Liver (tissue), 9 donors: Measurements from ENCODE around the gene PKN2. TPM values are rescaled to one million over a fixed set of nuclear protein-coding genes. Genes with fewer than 3 reads are reported as not detected.

Source experiments
- DNase-seq: peaks from one replicate; pipeline ENCODE4 v3.0.0-alpha.2; 2017; ENCODE audit warnings: low spot score
- H3K27ac ChIP-seq, 2 donors: one replicate each; pipeline ENCODE4 v1.7.0; 2013; ENCODE audit warnings: inconsistent platforms in 2 of 2, low read length in 2 of 2, control low read depth in 1 of 2, low read depth in 1 of 2, mild to moderate bottlenecking in 1 of 2
- H3K27me3 ChIP-seq, 4 donors: one replicate each; pipeline versions ENCODE4 v1.6.1 to v1.7.0; 2013; ENCODE audit warnings: low read length in 3 of 4, inconsistent platforms in 1 of 4, mild to moderate bottlenecking in 1 of 4, moderate library complexity in 1 of 4; ENCODE audit not compliant: control insufficient read depth in 4 of 4, insufficient read depth in 4 of 4
- H3K36me3 ChIP-seq, 4 donors: one replicate each; pipeline versions ENCODE4 v1.6.1 to v1.7.0; 2013; ENCODE audit warnings: low read length in 3 of 4, mild to moderate bottlenecking in 3 of 4, low read depth in 1 of 4, moderate library complexity in 1 of 4; ENCODE audit not compliant: control insufficient read depth in 4 of 4, insufficient read depth in 3 of 4
- H3K4me1 ChIP-seq, 4 donors: one replicate each; pipeline versions ENCODE4 v1.6.1 to v1.7.0; 2013; ENCODE audit warnings: low read length in 3 of 4, mild to moderate bottlenecking in 3 of 4, moderate library complexity in 1 of 4; ENCODE audit not compliant: control insufficient read depth in 4 of 4, insufficient read depth in 4 of 4
- H3K4me3 ChIP-seq, 3 donors: one replicate each; pipeline versions ENCODE4 v1.6.1 to v1.7.0; 2013; ENCODE audit warnings: low read length in 3 of 3, control low read depth in 1 of 3, low read depth in 1 of 3, mild to moderate bottlenecking in 1 of 3
- H3K9ac ChIP-seq, 2 donors: one replicate each; pipeline ENCODE4 v1.7.0; 2013; ENCODE audit warnings: low read length in 2 of 2, mild to moderate bottlenecking in 2 of 2, moderate library complexity in 2 of 2, control low read depth in 1 of 2, low read depth in 1 of 2
- H3K9me3 ChIP-seq, 4 donors: one replicate each; pipeline versions ENCODE4 v1.6.1 to v1.7.0; 2013; ENCODE audit warnings: low read length in 3 of 4; ENCODE audit not compliant: control insufficient read depth in 4 of 4
- EGR1 ChIP-seq, 2 donors: IDR thresholded peaks; 2 replicates each; pipeline ENCODE4 v1.6.1; 2016 to 2018; ENCODE audit warnings: antibody characterized with exemption in 2 of 2, low read depth in 2 of 2
- FOXA1 ChIP-seq: IDR thresholded peaks from 2 replicates; pipeline ENCODE4 v1.6.1; 2016; ENCODE audit warnings: antibody characterized with exemption
- FOXA2 ChIP-seq: IDR thresholded peaks from 2 replicates; pipeline ENCODE4 v1.6.1; 2016; ENCODE audit warnings: antibody characterized with exemption
- GABPA ChIP-seq, 2 donors: IDR thresholded peaks in 1 of 2; conservative IDR thresholded peaks in 1 of 2; 2 replicates each; pipeline ENCODE4 v1.6.1; 2016; ENCODE audit warnings: antibody characterized with exemption in 2 of 2, mild to moderate bottlenecking in 1 of 2, moderate library complexity in 1 of 2
- HNF4A ChIP-seq, 2 donors: conservative IDR thresholded peaks; 2 replicates each; pipeline ENCODE4 v1.6.1; 2016; ENCODE audit warnings: antibody characterized with exemption in 2 of 2, mild to moderate bottlenecking in 2 of 2
- HNF4G ChIP-seq: IDR thresholded peaks from 2 replicates; pipeline ENCODE4 v1.6.1; 2016; ENCODE audit warnings: antibody characterized with exemption
- JUND ChIP-seq, 2 donors: IDR thresholded peaks; 2 replicates each; pipeline ENCODE4 v1.6.1; 2016; ENCODE audit warnings: antibody characterized with exemption in 2 of 2
- NR2F2 ChIP-seq: IDR thresholded peaks from 2 replicates; pipeline ENCODE4 v1.6.1; 2016; ENCODE audit warnings: antibody characterized with exemption
- RAD21 ChIP-seq, 2 donors: IDR thresholded peaks; 2 replicates each; pipeline ENCODE4 v1.6.1; 2016; ENCODE audit warnings: antibody characterized with exemption in 2 of 2, mild to moderate bottlenecking in 2 of 2
- RXRA ChIP-seq, 2 donors: IDR thresholded peaks; 2 replicates each; pipeline ENCODE4 v1.6.1; 2017 to 2018; ENCODE audit warnings: antibody characterized with exemption in 2 of 2, mild to moderate bottlenecking in 1 of 2
- SP1 ChIP-seq: IDR thresholded peaks from 2 replicates; pipeline ENCODE4 v1.6.1; 2018; ENCODE audit warnings: antibody characterized with exemption, mild to moderate bottlenecking
- TAF1 ChIP-seq: conservative IDR thresholded peaks from 2 replicates; pipeline ENCODE4 v1.6.1; 2016; ENCODE audit warnings: antibody characterized with exemption, mild to moderate bottlenecking
- YY1 ChIP-seq: IDR thresholded peaks from 2 replicates; pipeline ENCODE4 v1.6.1; 2016; ENCODE audit warnings: antibody characterized with exemption, mild to moderate bottlenecking
- WGBS: extraction: QIAGEN DNeasy Blood & Tissue Kit; methylation state at CpG from one replicate; pipeline ENCODE4 v1.1.7; 2013; 5-methylcytosine and 5-hydroxymethylcytosine counted together
- polyA plus RNA-seq, 2 donors: library from polyadenylated mRNA; stranded (reverse) in 1 of 2; unstranded in 1 of 2; fragments of 200-250 nt in 1 of 2; fragments of >200 nt in 1 of 2; fragmentation: Nextera tagmentation in 1 of 2; extraction: Ambion mirVana in 1 of 2; gene quantifications; one replicate each; pipeline versions ENCODE4 v1.2.1 to v1.2.3, GENCODE V29; 2013 to 2015
- total RNA-seq, 2 donors: library from RNA; depleted of rRNA; stranded (reverse); fragments of >200 nt; gene quantifications; one replicate each; pipeline ENCODE4 v1.2.3, GENCODE V29; 2014
- TF ChIP-seq, protein P1 (sequence below): IDR thresholded peaks from 2 replicates; pipeline ENCODE4 v1.6.1; 2016; ENCODE audit warnings: antibody characterized with exemption
- TF ChIP-seq, protein P2 (sequence below): IDR thresholded peaks from 2 replicates; pipeline ENCODE4 v1.6.1; 2016; ENCODE audit warnings: antibody characterized with exemption
- TF ChIP-seq, protein P3 (sequence below): fragments of 150-350 bp; IDR thresholded peaks from 2 replicates; pipeline ENCODE4 v1.5.1; 2017; ENCODE audit warnings: improper control_type of control experiment, low read depth, low read length; ENCODE audit not compliant: missing input control
- TF ChIP-seq, protein P4 (sequence below): IDR thresholded peaks from 2 replicates; pipeline ENCODE4 v1.6.1; 2016; ENCODE audit warnings: antibody characterized with exemption
- TF ChIP-seq, protein P5 (sequence below): IDR thresholded peaks from 2 replicates; pipeline ENCODE4 v1.6.1; 2016; ENCODE audit warnings: antibody characterized with exemption, mild to moderate bottlenecking
- donor health status: healthy.
- donor health status: healthy.
- donor health status: healthy.
- donor health status: healthy.
- donor health status: healthy.

Gene PKN2
- total and polyA plus RNA-seq, 4 donors = 4.4 to 20.7 (median 13.3) TPM

DNA sequence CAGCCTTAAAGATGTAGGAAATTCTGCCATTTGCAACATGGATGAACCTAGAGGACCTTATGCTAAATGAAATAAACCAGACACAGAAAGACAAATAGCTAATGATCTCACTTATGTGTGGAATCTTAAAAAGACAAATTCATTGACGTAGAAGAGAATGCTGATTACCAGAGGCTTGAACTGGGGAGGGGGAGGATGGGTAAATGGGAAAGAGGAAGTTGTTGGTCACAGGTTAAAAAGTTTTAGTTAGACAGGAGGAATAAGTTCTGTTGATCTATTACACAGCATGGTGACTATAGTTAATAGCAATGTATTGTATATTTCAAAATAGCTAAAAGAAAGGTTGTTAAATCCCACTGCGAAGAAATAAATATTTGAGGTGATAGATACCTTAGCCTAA, 62.8 kb downstream of the PKN2 start (continued):
- TF ChIP-seq, protein P1, sequence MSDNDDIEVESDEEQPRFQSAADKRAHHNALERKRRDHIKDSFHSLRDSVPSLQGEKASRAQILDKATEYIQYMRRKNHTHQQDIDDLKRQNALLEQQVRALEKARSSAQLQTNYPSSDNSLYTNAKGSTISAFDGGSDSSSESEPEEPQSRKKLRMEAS = no peak
- TF ChIP-seq JUND (IDR thresholded peaks at IDR 0.05) (no peak), HNF4A (conservative IDR thresholded peaks at IDR 0.05) (no peak), FOXA2 (no peak), SP1 (no peak), YY1 (no peak), RXRA (IDR thresholded peaks at IDR 0.05) (no peak)
- TF ChIP-seq, protein P2, sequence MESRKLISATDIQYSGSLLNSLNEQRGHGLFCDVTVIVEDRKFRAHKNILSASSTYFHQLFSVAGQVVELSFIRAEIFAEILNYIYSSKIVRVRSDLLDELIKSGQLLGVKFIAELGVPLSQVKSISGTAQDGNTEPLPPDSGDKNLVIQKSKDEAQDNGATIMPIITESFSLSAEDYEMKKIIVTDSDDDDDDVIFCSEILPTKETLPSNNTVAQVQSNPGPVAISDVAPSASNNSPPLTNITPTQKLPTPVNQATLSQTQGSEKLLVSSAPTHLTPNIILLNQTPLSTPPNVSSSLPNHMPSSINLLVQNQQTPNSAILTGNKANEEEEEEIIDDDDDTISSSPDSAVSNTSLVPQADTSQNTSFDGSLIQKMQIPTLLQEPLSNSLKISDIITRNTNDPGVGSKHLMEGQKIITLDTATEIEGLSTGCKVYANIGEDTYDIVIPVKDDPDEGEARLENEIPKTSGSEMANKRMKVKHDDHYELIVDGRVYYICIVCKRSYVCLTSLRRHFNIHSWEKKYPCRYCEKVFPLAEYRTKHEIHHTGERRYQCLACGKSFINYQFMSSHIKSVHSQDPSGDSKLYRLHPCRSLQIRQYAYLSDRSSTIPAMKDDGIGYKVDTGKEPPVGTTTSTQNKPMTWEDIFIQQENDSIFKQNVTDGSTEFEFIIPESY = no peak

DNA sequence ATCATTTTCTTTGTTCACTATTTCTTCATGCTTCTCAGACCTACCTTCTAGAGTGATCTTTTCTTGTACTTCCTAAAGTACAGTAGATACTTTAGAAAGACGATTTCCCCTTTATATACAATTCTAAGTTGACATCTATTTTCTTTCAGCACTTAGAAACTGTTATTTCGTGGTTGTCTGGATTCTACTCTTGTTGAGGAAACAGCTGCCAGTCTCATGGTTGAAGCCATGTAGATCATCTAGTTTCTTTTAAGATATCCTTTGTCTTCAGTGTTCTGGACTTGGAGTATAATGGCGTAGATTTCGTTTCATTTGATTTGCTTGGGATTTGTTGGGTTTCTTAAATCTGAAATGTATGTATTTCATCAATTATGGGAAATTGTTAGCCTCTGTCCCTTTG, 67.6 kb downstream of the PKN2 start:
- H3K9me3 ChIP-seq = no peaks in the 10 kb centered on the region
- H3K4me3 ChIP-seq = no peak overlapping the region
- WGBS = 94% methylated on average over 4 of the region's 4 CpGs
- TF ChIP-seq JUND (IDR thresholded peaks at IDR 0.05) (no peak), EGR1 (IDR thresholded peaks at IDR 0.05; ENCODE audit: low read depth in 2 of 2) (no peak), GABPA (IDR thresholded peaks at IDR 0.05 in 1 of 2, conservative IDR thresholded peaks at IDR 0.05 in 1 of 2) (no peak), TAF1 (no peak), FOXA2 (no peak), YY1 (no peak), RAD21 (IDR thresholded peaks at IDR 0.05) (no peak), HNF4A (conservative IDR thresholded peaks at IDR 0.05) (no peak), HNF4G (no peak), SP1 (no peak), RXRA (IDR thresholded peaks at IDR 0.05) (no peak), NR2F2 (no peak), FOXA1 (no peak)
- TF ChIP-seq, protein P1 = no peak
- TF ChIP-seq, protein P3, sequence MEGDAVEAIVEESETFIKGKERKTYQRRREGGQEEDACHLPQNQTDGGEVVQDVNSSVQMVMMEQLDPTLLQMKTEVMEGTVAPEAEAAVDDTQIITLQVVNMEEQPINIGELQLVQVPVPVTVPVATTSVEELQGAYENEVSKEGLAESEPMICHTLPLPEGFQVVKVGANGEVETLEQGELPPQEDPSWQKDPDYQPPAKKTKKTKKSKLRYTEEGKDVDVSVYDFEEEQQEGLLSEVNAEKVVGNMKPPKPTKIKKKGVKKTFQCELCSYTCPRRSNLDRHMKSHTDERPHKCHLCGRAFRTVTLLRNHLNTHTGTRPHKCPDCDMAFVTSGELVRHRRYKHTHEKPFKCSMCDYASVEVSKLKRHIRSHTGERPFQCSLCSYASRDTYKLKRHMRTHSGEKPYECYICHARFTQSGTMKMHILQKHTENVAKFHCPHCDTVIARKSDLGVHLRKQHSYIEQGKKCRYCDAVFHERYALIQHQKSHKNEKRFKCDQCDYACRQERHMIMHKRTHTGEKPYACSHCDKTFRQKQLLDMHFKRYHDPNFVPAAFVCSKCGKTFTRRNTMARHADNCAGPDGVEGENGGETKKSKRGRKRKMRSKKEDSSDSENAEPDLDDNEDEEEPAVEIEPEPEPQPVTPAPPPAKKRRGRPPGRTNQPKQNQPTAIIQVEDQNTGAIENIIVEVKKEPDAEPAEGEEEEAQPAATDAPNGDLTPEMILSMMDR = no peak
- TF ChIP-seq, protein P2 = no peak
- TF ChIP-seq, protein P4, sequence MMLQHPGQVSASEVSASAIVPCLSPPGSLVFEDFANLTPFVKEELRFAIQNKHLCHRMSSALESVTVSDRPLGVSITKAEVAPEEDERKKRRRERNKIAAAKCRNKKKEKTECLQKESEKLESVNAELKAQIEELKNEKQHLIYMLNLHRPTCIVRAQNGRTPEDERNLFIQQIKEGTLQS = no peak
- TF ChIP-seq, protein P5, sequence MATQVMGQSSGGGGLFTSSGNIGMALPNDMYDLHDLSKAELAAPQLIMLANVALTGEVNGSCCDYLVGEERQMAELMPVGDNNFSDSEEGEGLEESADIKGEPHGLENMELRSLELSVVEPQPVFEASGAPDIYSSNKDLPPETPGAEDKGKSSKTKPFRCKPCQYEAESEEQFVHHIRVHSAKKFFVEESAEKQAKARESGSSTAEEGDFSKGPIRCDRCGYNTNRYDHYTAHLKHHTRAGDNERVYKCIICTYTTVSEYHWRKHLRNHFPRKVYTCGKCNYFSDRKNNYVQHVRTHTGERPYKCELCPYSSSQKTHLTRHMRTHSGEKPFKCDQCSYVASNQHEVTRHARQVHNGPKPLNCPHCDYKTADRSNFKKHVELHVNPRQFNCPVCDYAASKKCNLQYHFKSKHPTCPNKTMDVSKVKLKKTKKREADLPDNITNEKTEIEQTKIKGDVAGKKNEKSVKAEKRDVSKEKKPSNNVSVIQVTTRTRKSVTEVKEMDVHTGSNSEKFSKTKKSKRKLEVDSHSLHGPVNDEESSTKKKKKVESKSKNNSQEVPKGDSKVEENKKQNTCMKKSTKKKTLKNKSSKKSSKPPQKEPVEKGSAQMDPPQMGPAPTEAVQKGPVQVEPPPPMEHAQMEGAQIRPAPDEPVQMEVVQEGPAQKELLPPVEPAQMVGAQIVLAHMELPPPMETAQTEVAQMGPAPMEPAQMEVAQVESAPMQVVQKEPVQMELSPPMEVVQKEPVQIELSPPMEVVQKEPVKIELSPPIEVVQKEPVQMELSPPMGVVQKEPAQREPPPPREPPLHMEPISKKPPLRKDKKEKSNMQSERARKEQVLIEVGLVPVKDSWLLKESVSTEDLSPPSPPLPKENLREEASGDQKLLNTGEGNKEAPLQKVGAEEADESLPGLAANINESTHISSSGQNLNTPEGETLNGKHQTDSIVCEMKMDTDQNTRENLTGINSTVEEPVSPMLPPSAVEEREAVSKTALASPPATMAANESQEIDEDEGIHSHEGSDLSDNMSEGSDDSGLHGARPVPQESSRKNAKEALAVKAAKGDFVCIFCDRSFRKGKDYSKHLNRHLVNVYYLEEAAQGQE = no peak
- H3K27me3 ChIP-seq = no peaks in the 10 kb centered on the region
- no peaks in the 10 kb centered on the region for H3K4me1 ChIP-seq
- no peak overlapping the region for H3K27ac ChIP-seq
- DNase-seq = no peak
- H3K9ac ChIP-seq = no peak overlapping the region
- H3K36me3 ChIP-seq = no peaks in the 10 kb centered on the region
